Natural killer cell (primary cell): Measurements from ENCODE around the gene FBN3. TPM values are rescaled to one million over a fixed set of nuclear protein-coding genes. Genes with fewer than 3 reads are reported as not detected.

Experiments used
- ATAC-seq, 3 donors: fragments of 150-1000 bp in 2 of 3; fragments of 200-7000 bp in 1 of 3; cut with Tn5 transposase; 1 replicate in 1 of 3; 2 replicates in 2 of 3; pipeline ENCODE4 v1.10.0; 2021; ENCODE audit warnings: mild to moderate bottlenecking in 2 of 3, moderate library complexity in 2 of 3
- DNase-seq, 2 donors: peaks; one replicate each; pipeline versions ENCODE4 v3.0.0 to v3.0.0-alpha.2; 2013 to 2021; ENCODE audit warnings: mixed read lengths in 1 of 2
- H3K27ac ChIP-seq: one replicate; pipeline ENCODE4 v1.5.1; 2013; ENCODE audit warnings: mild to moderate bottlenecking, low read length
- H3K27me3 ChIP-seq: one replicate; pipeline ENCODE4 v1.6.1; 2013; ENCODE audit warnings: low read length; ENCODE audit not compliant: control insufficient read depth, insufficient read depth
- H3K36me3 ChIP-seq: one replicate; pipeline ENCODE4 v1.6.1; 2013; ENCODE audit warnings: low read length; ENCODE audit not compliant: control insufficient read depth, insufficient read depth
- H3K4me1 ChIP-seq: one replicate; pipeline ENCODE4 v1.6.1; 2013; ENCODE audit warnings: low read length; ENCODE audit not compliant: control insufficient read depth, insufficient read depth
- H3K4me3 ChIP-seq: one replicate; pipeline ENCODE4 v1.5.1; 2013; ENCODE audit warnings: low read length
- H3K9me3 ChIP-seq: one replicate; pipeline ENCODE4 v1.6.1; 2013; ENCODE audit warnings: low read length; ENCODE audit not compliant: control insufficient read depth, insufficient read depth
- H3K27ac Mint-ChIP-seq, 2 donors: one replicate each; pipeline ENCODE4 v1.8.0; 2022; ENCODE audit warnings: mild to moderate bottlenecking in 2 of 2, mixed read lengths in 2 of 2, moderate library complexity in 1 of 2
- H3K27me3 Mint-ChIP-seq, 2 donors: one replicate each; pipeline ENCODE4 v1.8.0; 2022; ENCODE audit warnings: low read depth in 2 of 2, mixed read lengths in 2 of 2
- H3K36me3 Mint-ChIP-seq: one replicate; pipeline ENCODE4 v1.8.0; 2022; ENCODE audit warnings: mixed read lengths
- H3K4me1 Mint-ChIP-seq, 2 donors: one replicate each; pipeline ENCODE4 v1.8.0; 2022; ENCODE audit warnings: mixed read lengths in 2 of 2
- H3K4me3 Mint-ChIP-seq: one replicate; pipeline ENCODE4 v1.8.0; 2022; ENCODE audit warnings: mild to moderate bottlenecking, moderate library complexity, mixed read lengths
- H3K9me3 Mint-ChIP-seq, 2 donors: one replicate each; pipeline ENCODE4 v1.8.0; 2022; ENCODE audit warnings: mixed read lengths in 2 of 2
- WGBS: methylation state at CpG from one replicate; pipeline ENCODE4 v1.1.7; 2013; ENCODE audit warnings: missing lambda C conversion rate; ENCODE audit not compliant: insufficient coverage; 5-methylcytosine and 5-hydroxymethylcytosine counted together
- intact Hi-C: fragments of 100-400 bp; cut with micrococcal nuclease; formaldehyde crosslinking; loops from one replicate; pipeline ENCODE4 v1.14.2; 2022
- total RNA-seq, 4 donors: library from RNA; stranded (reverse); fragments of 120-200 nt in 1 of 4; gene quantifications; one replicate each; pipeline versions ENCODE4 v1.2.3 to v1.2.4, GENCODE V29; 2013 to 2022
- TF ChIP-seq, protein P1 (sequence below): fragments of 200-600 bp; IDR thresholded peaks from one replicate; pipeline ENCODE4 v1.8.0; 2022; ENCODE audit warnings: antibody characterized with exemption

FBN3 gene
- total RNA-seq, 3 donors from 2014 or later (not counting 1 experiment from before 2014, with no cell fraction given): 0.25 TPM; not detected in 2

DNA sequence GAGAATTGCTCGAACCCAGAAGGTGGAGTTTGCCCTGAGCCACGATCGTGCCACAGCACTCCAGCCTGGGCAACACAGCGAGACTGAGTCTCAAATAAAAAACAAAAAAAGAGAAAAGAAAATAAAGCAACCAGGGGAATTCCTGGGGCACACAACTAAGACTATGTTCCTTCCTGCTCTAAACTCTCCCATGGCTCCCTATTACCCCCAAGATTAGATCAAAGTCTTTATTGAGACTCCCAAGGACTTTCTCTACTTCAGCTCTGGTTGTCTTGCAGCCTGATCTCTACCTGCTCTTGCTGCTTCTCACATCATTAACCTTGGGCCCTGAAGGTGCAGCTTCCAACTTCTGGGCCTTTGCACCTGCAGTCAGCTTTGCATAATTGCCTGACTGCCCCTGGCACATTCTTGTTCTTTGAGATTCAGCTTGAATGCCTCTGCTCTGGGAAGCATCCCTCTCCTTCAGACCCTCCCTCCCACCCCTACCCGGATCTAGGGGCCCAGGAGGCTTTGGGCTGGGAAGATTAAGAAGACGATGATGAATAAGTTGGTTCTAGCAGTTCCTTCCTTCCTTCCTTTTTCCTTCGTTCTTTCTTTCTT is 42.9 kb upstream of the FBN3 start:
- H3K4me1 Mint-ChIP-seq: peaks cover 53 to 60% of the 10 kb centered on the region in 2 donors
- Histone ChIP-seq H3K9me3 (no peaks in the 10 kb centered on the region), H3K4me1 (peaks cover 52% of the 10 kb centered on the region), H3K36me3 (no peaks in the 10 kb centered on the region), H3K27me3 (no peaks in the 10 kb centered on the region), H3K4me3 (no peak overlapping the region), H3K27ac (peak overlapping the region; percentile 86)
- peak overlapping the region; percentile 98 for H3K27ac Mint-ChIP-seq
- no peaks in the 10 kb centered on the region for H3K9me3 Mint-ChIP-seq
- peak in 1 of 2 donors; percentile 21 for DNase-seq
- TF ChIP-seq, protein P1, sequence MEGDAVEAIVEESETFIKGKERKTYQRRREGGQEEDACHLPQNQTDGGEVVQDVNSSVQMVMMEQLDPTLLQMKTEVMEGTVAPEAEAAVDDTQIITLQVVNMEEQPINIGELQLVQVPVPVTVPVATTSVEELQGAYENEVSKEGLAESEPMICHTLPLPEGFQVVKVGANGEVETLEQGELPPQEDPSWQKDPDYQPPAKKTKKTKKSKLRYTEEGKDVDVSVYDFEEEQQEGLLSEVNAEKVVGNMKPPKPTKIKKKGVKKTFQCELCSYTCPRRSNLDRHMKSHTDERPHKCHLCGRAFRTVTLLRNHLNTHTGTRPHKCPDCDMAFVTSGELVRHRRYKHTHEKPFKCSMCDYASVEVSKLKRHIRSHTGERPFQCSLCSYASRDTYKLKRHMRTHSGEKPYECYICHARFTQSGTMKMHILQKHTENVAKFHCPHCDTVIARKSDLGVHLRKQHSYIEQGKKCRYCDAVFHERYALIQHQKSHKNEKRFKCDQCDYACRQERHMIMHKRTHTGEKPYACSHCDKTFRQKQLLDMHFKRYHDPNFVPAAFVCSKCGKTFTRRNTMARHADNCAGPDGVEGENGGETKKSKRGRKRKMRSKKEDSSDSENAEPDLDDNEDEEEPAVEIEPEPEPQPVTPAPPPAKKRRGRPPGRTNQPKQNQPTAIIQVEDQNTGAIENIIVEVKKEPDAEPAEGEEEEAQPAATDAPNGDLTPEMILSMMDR: no peak
- H3K4me3 Mint-ChIP-seq: peak overlapping the region; percentile 85
- intact Hi-C loops: loop anchor here (5.0 kb wide), 1 partner anchor 35 kb away; no protein-coding TSS in a partner anchor
- H3K36me3 Mint-ChIP-seq: no peaks in the 10 kb centered on the region
- H3K27me3 Mint-ChIP-seq: no peaks in the 10 kb centered on the region
- no peak for ATAC-seq
- 77% methylated on average over 5 of the region's 7 CpGs for WGBS

DNA sequence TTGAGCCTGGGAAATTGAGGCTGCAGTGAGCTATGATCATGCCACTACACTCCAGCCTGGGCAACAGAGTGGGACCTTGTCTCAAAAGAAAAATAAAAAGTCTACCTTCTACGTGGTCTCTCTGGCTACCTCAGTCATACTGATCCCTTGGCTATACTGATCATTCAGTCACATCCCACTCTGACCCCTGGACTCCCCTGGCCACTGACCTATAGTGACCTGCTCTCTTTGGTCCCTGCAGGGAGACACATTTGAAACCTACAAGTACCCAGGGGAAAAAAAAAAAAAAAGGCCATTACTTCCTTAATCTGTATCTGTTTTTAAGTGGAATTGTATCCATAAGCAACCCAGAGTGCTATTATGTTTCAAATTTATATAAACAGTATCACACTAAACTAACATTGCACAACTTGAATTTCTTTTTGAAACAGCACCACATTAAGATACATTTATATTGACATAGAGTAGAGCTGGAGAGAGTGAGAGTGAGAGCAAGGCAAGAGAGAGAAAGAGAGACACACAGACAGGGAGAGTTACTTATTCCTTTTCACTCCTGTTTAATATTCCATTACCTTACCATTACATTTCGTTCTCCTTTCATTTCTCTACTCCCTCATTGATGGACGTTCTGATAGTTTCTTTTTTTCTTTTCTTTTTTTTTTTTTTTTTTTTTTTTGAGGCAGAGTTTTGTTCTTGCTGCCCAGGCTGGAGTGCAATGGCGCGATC is 36.1 kb upstream of the FBN3 start:
- Histone ChIP-seq H3K27me3 (no peaks in the 10 kb centered on the region), H3K9me3 (no peaks in the 10 kb centered on the region), H3K36me3 (no peaks in the 10 kb centered on the region), H3K27ac (no peak overlapping the region), H3K4me1 (peaks cover 20% of the 10 kb centered on the region), H3K4me3 (no peak overlapping the region)
- Mint-ChIP-seq H3K27me3 (no peaks in the 10 kb centered on the region), H3K9me3 (no peaks in the 10 kb centered on the region), H3K36me3 (no peaks in the 10 kb centered on the region), H3K4me1 (peaks cover 6 to 17% of the 10 kb centered on the region in 2 donors), H3K27ac (no peak overlapping the region), H3K4me3 (no peak overlapping the region)
- WGBS: 91% methylated on average over 3 of the region's 5 CpGs
- no peak for DNase-seq
- intact Hi-C loops: no loop called here
- TF ChIP-seq, protein P1: no peak
- ATAC-seq: no peak

DNA sequence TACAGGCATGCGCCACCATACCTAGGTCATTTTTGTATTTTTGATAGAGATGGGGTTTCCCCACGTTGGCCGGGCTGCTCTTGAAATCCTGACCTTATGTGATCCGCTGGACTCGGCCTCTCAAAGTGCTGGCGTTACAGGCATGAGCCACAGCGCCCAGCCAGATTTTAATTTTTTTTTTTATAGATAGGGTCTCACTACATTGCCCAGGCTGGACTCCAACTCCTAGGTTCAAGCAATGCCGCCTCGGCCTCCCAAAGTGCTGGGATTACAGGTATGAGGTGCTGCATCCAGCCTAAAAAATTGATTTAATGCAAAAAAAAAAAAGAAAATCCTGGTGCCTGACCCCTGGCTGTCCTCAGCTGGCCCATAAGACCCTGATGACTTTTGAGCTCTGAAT is 34.9 kb upstream of the FBN3 start:
- intact Hi-C loops: no loop called here
- no peak overlapping the region for H3K27ac Mint-ChIP-seq
- H3K9me3 ChIP-seq: no peaks in the 10 kb centered on the region

More for the DNA sequence above, 34.9 kb upstream of the FBN3 start:
- no peaks in the 10 kb centered on the region for H3K27me3 ChIP-seq
- Mint-ChIP-seq H3K4me1 (peaks cover 6 to 18% of the 10 kb centered on the region in 2 donors), H3K4me3 (no peak overlapping the region), H3K9me3 (no peaks in the 10 kb centered on the region), H3K27me3 (no peaks in the 10 kb centered on the region), H3K36me3 (no peaks in the 10 kb centered on the region)
- no peaks in the 10 kb centered on the region for H3K36me3 ChIP-seq
- H3K4me3 ChIP-seq: no peak overlapping the region
- TF ChIP-seq, protein P1: no peak
- WGBS: 97% methylated on average over 9 of the region's 9 CpGs
- ATAC-seq (no peak), DNase-seq (no peak)
- no peak overlapping the region for H3K27ac ChIP-seq
- peaks cover 22% of the 10 kb centered on the region for H3K4me1 ChIP-seq
